Measurements from ENCODE around the gene SOWAHB.
A peak's percentile ranks its signal among the peaks of the same experiment; 100 is the strongest.

SOWAHB gene

GRCh38 chr4:76854858-76855257 is 43.1 kb downstream of the SOWAHB start:
- DNase-seq (ENCODE audit: low spot score), result no peak
- TF ChIP-seq, protein P1, sequence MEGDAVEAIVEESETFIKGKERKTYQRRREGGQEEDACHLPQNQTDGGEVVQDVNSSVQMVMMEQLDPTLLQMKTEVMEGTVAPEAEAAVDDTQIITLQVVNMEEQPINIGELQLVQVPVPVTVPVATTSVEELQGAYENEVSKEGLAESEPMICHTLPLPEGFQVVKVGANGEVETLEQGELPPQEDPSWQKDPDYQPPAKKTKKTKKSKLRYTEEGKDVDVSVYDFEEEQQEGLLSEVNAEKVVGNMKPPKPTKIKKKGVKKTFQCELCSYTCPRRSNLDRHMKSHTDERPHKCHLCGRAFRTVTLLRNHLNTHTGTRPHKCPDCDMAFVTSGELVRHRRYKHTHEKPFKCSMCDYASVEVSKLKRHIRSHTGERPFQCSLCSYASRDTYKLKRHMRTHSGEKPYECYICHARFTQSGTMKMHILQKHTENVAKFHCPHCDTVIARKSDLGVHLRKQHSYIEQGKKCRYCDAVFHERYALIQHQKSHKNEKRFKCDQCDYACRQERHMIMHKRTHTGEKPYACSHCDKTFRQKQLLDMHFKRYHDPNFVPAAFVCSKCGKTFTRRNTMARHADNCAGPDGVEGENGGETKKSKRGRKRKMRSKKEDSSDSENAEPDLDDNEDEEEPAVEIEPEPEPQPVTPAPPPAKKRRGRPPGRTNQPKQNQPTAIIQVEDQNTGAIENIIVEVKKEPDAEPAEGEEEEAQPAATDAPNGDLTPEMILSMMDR (IDR thresholded peaks at IDR 0.05), result no peak
- no peak overlapping the region for H3K4me3 ChIP-seq
- H3K27ac ChIP-seq, result peak overlapping the region in 1 of 2 donors; percentile 22

DNA sequence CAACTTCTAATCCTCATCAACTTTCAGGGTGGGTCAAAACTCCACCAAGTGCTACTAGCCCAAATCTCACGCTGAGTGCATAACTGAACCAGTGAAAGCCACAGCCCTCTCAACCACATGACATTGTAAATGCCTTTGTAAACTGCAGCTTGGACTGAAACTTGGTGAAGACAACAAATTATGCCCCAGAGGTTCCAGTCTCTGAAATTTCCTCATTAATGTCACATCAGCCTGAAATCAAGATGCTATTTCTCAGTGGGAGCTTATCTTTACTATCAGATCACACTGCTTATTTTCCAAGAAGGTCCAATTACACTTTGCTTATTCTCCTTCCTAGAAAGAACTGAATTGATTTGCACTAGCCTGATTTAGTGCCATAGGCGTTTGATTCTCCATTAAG is 46.6 kb downstream of the SOWAHB start:
- TF ChIP-seq, protein P1 (IDR thresholded peaks at IDR 0.05), result no peak
- H3K4me3 ChIP-seq, result no peak overlapping the region
- H3K27ac ChIP-seq, result no peak overlapping the region
- DNase-seq (ENCODE audit: low spot score), result no peak

GRCh38 chr4:76850010-76850441 is 47.9 kb downstream of the SOWAHB start:
- Histone ChIP-seq H3K4me3 (no peak overlapping the region), H3K27ac (no peak overlapping the region)
- TF ChIP-seq, protein P1 (IDR thresholded peaks at IDR 0.05), result no peak
- no peak for DNase-seq (ENCODE audit: low spot score)

All from coronary artery (tissue), 2 donors.